ENCODE results near the gene DUSP9. TPM values are rescaled to one million over a fixed set of nuclear protein-coding genes. Genes with fewer than 3 reads are reported as not detected.
"Not testable (repeated sequence)": the region's sequence is repeated elsewhere in the genome, so short reads cannot be mapped to it uniquely, and the experiment has no call there.

DUSP9 gene
- total RNA-seq, 2 donors from 2014 or later = not detected

- ATAC-seq (no peak), DNase-seq (no peak)
- H3K9me3 ChIP-seq (ENCODE audit: control insufficient read depth, low read length, poor library complexity, severe bottlenecking) = no peaks in the 10 kb centered on the region
- peaks cover 29% of the 10 kb centered on the region for H3K27me3 Mint-ChIP-seq
- no peak overlapping the region for H3K27ac Mint-ChIP-seq
- peaks cover 2% of the 10 kb centered on the region for H3K36me3 Mint-ChIP-seq (ENCODE audit: low read depth)
- peaks cover 16% of the 10 kb centered on the region for H3K4me1 Mint-ChIP-seq
- no peak overlapping the region for H3K4me3 Mint-ChIP-seq
Measured at GRCh38 chrX:153670748-153671588, 24.0 kb downstream of the DUSP9 start.

- H3K4me3 Mint-ChIP-seq = no peak overlapping the region
- ATAC-seq (no peak), DNase-seq (no peak)
- no peak overlapping the region for H3K27ac Mint-ChIP-seq
- peaks cover 2% of the 10 kb centered on the region for H3K36me3 Mint-ChIP-seq (ENCODE audit: low read depth)
- H3K4me1 Mint-ChIP-seq = peaks cover 16% of the 10 kb centered on the region
- peaks cover 29% of the 10 kb centered on the region for H3K27me3 Mint-ChIP-seq
- no peaks in the 10 kb centered on the region for H3K9me3 ChIP-seq (ENCODE audit: control insufficient read depth, low read length, poor library complexity, severe bottlenecking)
Measured at GRCh38 chrX:153671589-153672530, 24.9 kb downstream of the DUSP9 start.

GRCh38 chrX:153672531-153673427 lies 25.8 kb downstream of the DUSP9 start:
- H3K4me3 Mint-ChIP-seq = peak overlapping the region; percentile 73
- ATAC-seq = no peak
- no peak for DNase-seq

GRCh38 chrX:153673428-153674218 lies 26.6 kb downstream of the DUSP9 start, which contains the start of gene PNCK:
Gene PNCK (minus strand): TSS chrX:153673813. CDS start chrX:153673076, 737 bp downstream.
- no peak for ATAC-seq
- H3K4me1 Mint-ChIP-seq = peaks cover 7% of the 10 kb centered on the region

More at GRCh38 chrX:153672531-153673427, 25.8 kb downstream of the DUSP9 start:
- H3K9me3 ChIP-seq (ENCODE audit: control insufficient read depth, low read length, poor library complexity, severe bottlenecking) = no peaks in the 10 kb centered on the region
- Mint-ChIP-seq H3K27me3 (peaks cover 23% of the 10 kb centered on the region), H3K27ac (no peak overlapping the region), H3K4me1 (peaks cover 12% of the 10 kb centered on the region), H3K36me3 (ENCODE audit: low read depth) (peaks cover 2% of the 10 kb centered on the region)

GRCh38 chrX:153674219-153674851 lies 27.3 kb downstream of the DUSP9 start:
- H3K9me3 ChIP-seq (ENCODE audit: control insufficient read depth, low read length, poor library complexity, severe bottlenecking) = no peaks in the 10 kb centered on the region
- Mint-ChIP-seq H3K27me3 (peaks cover 19% of the 10 kb centered on the region), H3K27ac (no peak overlapping the region), H3K4me3 (peak overlapping the region; percentile 74), H3K4me1 (peaks cover 7% of the 10 kb centered on the region), H3K36me3 (ENCODE audit: low read depth) (peaks cover 2% of the 10 kb centered on the region)
- no peak for DNase-seq
- ATAC-seq = no peak

More at GRCh38 chrX:153673428-153674218, 26.6 kb downstream of the DUSP9 start, which contains the start of gene PNCK:
- Mint-ChIP-seq H3K27me3 (peaks cover 19% of the 10 kb centered on the region), H3K4me3 (peak within 1 kb of the TSS; percentile 74), H3K36me3 (ENCODE audit: low read depth) (peaks cover 2% of the 10 kb centered on the region), H3K27ac (no peak within 1 kb of the TSS)
- no peak for DNase-seq
- no peaks in the 10 kb centered on the region for H3K9me3 ChIP-seq (ENCODE audit: control insufficient read depth, low read length, poor library complexity, severe bottlenecking)

- DNase-seq (no peak), ATAC-seq (no peak)
- H3K36me3 Mint-ChIP-seq (ENCODE audit: low read depth) = no peaks in the 10 kb centered on the region
Measured at GRCh38 chrX:153681175-153681574, 34.2 kb downstream of the DUSP9 start.

GRCh38 chrX:153683486-153683885 lies 36.5 kb downstream of the DUSP9 start:
- DNase-seq; H3K9me3 ChIP-seq (ENCODE audit: control insufficient read depth, low read length, poor library complexity, severe bottlenecking); H3K27me3 Mint-ChIP-seq; H3K4me3 Mint-ChIP-seq; H3K27ac Mint-ChIP-seq; H3K36me3 Mint-ChIP-seq (ENCODE audit: low read depth); H3K4me1 Mint-ChIP-seq; ATAC-seq: not testable (repeated sequence)

More at GRCh38 chrX:153681175-153681574, 34.2 kb downstream of the DUSP9 start:
- no peaks in the 10 kb centered on the region for H3K9me3 ChIP-seq (ENCODE audit: control insufficient read depth, low read length, poor library complexity, severe bottlenecking)
- Mint-ChIP-seq H3K4me1 (no peaks in the 10 kb centered on the region), H3K27ac (no peak overlapping the region), H3K4me3 (no peak overlapping the region), H3K27me3 (peaks cover 5% of the 10 kb centered on the region)

GRCh38 chrX:153684467-153685155 lies 37.6 kb downstream of the DUSP9 start:
- Mint-ChIP-seq H3K4me1 (no peaks in the 10 kb centered on the region), H3K36me3 (ENCODE audit: low read depth) (no peaks in the 10 kb centered on the region), H3K4me3 (no peak overlapping the region), H3K27me3 (peaks cover 5% of the 10 kb centered on the region), H3K27ac (no peak overlapping the region)
- ATAC-seq (no peak), DNase-seq (no peak)
- no peaks in the 10 kb centered on the region for H3K9me3 ChIP-seq (ENCODE audit: control insufficient read depth, low read length, poor library complexity, severe bottlenecking)

GRCh38 chrX:153685156-153685536 lies 38.1 kb downstream of the DUSP9 start:
- H3K4me3 Mint-ChIP-seq = no peak overlapping the region
- ATAC-seq (no peak), DNase-seq (no peak)
- no peaks in the 10 kb centered on the region for H3K4me1 Mint-ChIP-seq
- H3K9me3 ChIP-seq (ENCODE audit: control insufficient read depth, low read length, poor library complexity, severe bottlenecking) = no peaks in the 10 kb centered on the region
- peaks cover 2% of the 10 kb centered on the region for H3K27me3 Mint-ChIP-seq
- H3K36me3 Mint-ChIP-seq (ENCODE audit: low read depth) = no peaks in the 10 kb centered on the region
- no peak overlapping the region for H3K27ac Mint-ChIP-seq

GRCh38 chrX:153685751-153686696 lies 39.0 kb downstream of the DUSP9 start:
- no peak for DNase-seq
- Mint-ChIP-seq H3K36me3 (ENCODE audit: low read depth) (no peaks in the 10 kb centered on the region), H3K27me3 (no peaks in the 10 kb centered on the region), H3K4me1 (no peaks in the 10 kb centered on the region), H3K27ac (no peak overlapping the region), H3K4me3 (no peak overlapping the region)
- no peaks in the 10 kb centered on the region for H3K9me3 ChIP-seq (ENCODE audit: control insufficient read depth, low read length, poor library complexity, severe bottlenecking)
- ATAC-seq = no peak
